WTC11 (cell line): ENCODE data around the gene TDRD15. TPM values are rescaled to one million over a fixed set of nuclear protein-coding genes. Genes with fewer than 3 reads are reported as not detected.
A peak's percentile ranks its signal among the peaks of the same experiment; 100 is the strongest.

ENCODE experiments used
- ATAC-seq: fragments of 200-7000 bp; cut with Tn5 transposase; 2 replicates; pipeline ENCODE4 v1.10.0; 2021; ENCODE audit warnings: mild to moderate bottlenecking, moderate library complexity
- CTCF ChIA-PET: fragments of 300-600 bp; sonication (Branson Sonifier 250); formaldehyde crosslinking; loops from one replicate; lab custom pipeline; 2021; ENCODE audit warnings: antibody characterized with exemption; lab: Charles Lee
- POLR2A ChIA-PET: fragments of 350-600 bp; sonication (Branson Sonifier 250); formaldehyde crosslinking; loops from one replicate; lab custom pipeline; 2021; ENCODE audit warnings: antibody characterized with exemption; lab: Charles Lee
- DNase-seq: peaks from one replicate; pipeline ENCODE4 v3.0.0; 2021; ENCODE audit warnings: low spot score
- H3K27ac Mint-ChIP-seq: 2 replicates; pipeline ENCODE4 v1.8.0; 2021; ENCODE audit warnings: mixed read lengths
- H3K27me3 Mint-ChIP-seq: 2 replicates; pipeline ENCODE4 v1.8.0; 2021; ENCODE audit warnings: low read depth, mild to moderate bottlenecking, moderate library complexity, mixed read lengths
- H3K36me3 Mint-ChIP-seq: 2 replicates; pipeline ENCODE4 v1.8.0; 2021; ENCODE audit warnings: mixed read lengths
- H3K4me1 Mint-ChIP-seq: 2 replicates; pipeline ENCODE4 v1.8.0; 2022; ENCODE audit warnings: mixed read lengths
- H3K4me3 Mint-ChIP-seq: 2 replicates; pipeline ENCODE4 v1.8.0; 2021; ENCODE audit warnings: mild to moderate bottlenecking, moderate library complexity, mixed read lengths
- H3K9me3 Mint-ChIP-seq: 2 replicates; pipeline ENCODE4 v1.8.0; 2021; ENCODE audit warnings: mixed read lengths
- ATF1 ChIP-seq: sonication (generic); formaldehyde crosslinking; IDR thresholded peaks from 2 replicates; pipeline ENCODE4 v1.8.1; 2023; ENCODE audit warnings: mild to moderate bottlenecking, moderate library complexity, missing genetic modification reagents
- CBFB ChIP-seq: sonication (generic); formaldehyde crosslinking; IDR thresholded peaks from 2 replicates; pipeline ENCODE4 v1.8.1; 2022; ENCODE audit warnings: mild to moderate bottlenecking, low read depth, missing genetic modification reagents
- CREB1 ChIP-seq: sonication (generic); formaldehyde crosslinking; IDR thresholded peaks from 2 replicates; pipeline ENCODE4 v1.8.0; 2023; ENCODE audit warnings: mild to moderate bottlenecking, missing genetic modification reagents
- EMX1 ChIP-seq: fragments of 250-450 bp; sonication (Bioruptor Pico); IDR thresholded peaks from 2 replicates; pipeline ENCODE4 v1.8.0; 2021; ENCODE audit warnings: mild to moderate bottlenecking
- GABPB1 ChIP-seq: sonication (generic); formaldehyde crosslinking; IDR thresholded peaks from 2 replicates; pipeline ENCODE4 v1.8.1; 2023; ENCODE audit warnings: mild to moderate bottlenecking, missing genetic modification reagents
- GTF2I ChIP-seq: fragments of 250-450 bp; sonication (Bioruptor Pico); conservative IDR thresholded peaks from 2 replicates; pipeline ENCODE4 v1.4.0; 2021; ENCODE audit warnings: mild to moderate bottlenecking
- HMGA2 ChIP-seq: fragments of 250-450 bp; sonication (Bioruptor Pico); IDR thresholded peaks from 2 replicates; pipeline ENCODE4 v1.4.0; 2021; ENCODE audit warnings: mild to moderate bottlenecking, moderate library complexity
- JAZF1 ChIP-seq: fragments of 250-450 bp; sonication (Bioruptor Pico); IDR thresholded peaks from 2 replicates; pipeline ENCODE4 v1.9.0; 2021; ENCODE audit warnings: moderate library complexity, mild to moderate bottlenecking, inconsistent platforms
- KAT7 ChIP-seq: sonication (generic); formaldehyde crosslinking; IDR thresholded peaks from 2 replicates; pipeline ENCODE4 v1.8.1; 2023; ENCODE audit warnings: missing genetic modification reagents, mild to moderate bottlenecking, borderline replicate concordance
- NFE2L1 ChIP-seq: sonication (generic); formaldehyde crosslinking; IDR thresholded peaks from 2 replicates; pipeline ENCODE4 v1.8.1; 2023; ENCODE audit warnings: missing genetic modification reagents
- NR2C2 ChIP-seq: sonication (generic); formaldehyde crosslinking; IDR thresholded peaks from 2 replicates; pipeline ENCODE4 v1.8.0; 2022; ENCODE audit warnings: mild to moderate bottlenecking, missing genetic modification reagents
- NR3C1 ChIP-seq: sonication (generic); formaldehyde crosslinking; conservative IDR thresholded peaks from 2 replicates; pipeline ENCODE4 v1.8.1; 2023; ENCODE audit warnings: low read depth, mild to moderate bottlenecking, missing genetic modification reagents
- RORB ChIP-seq: fragments of 250-450 bp; sonication (Bioruptor Pico); IDR thresholded peaks from 2 replicates; pipeline ENCODE4 v1.9.0; 2021; ENCODE audit warnings: mild to moderate bottlenecking
- SOX15 ChIP-seq: fragments of 250-450 bp; sonication (Bioruptor Pico); IDR thresholded peaks from 2 replicates; pipeline ENCODE4 v1.9.0; 2021; ENCODE audit warnings: mild to moderate bottlenecking
- SP1 ChIP-seq: sonication (generic); formaldehyde crosslinking; conservative IDR thresholded peaks from 2 replicates; pipeline ENCODE4 v1.8.1; 2022; ENCODE audit warnings: missing genetic modification reagents
- TCF7 ChIP-seq: sonication (generic); formaldehyde crosslinking; IDR thresholded peaks from 2 replicates; pipeline ENCODE4 v1.8.0; 2022; ENCODE audit warnings: mild to moderate bottlenecking, low read depth, missing genetic modification reagents, moderate library complexity
- ZNF219 ChIP-seq: sonication (generic); formaldehyde crosslinking; IDR thresholded peaks from 2 replicates; pipeline ENCODE4 v1.8.0; 2023; ENCODE audit warnings: missing genetic modification reagents, mild to moderate bottlenecking, borderline replicate concordance
- total RNA-seq: library from RNA; stranded (reverse); gene quantifications from 3 replicates; pipeline ENCODE4 v1.2.3, GENCODE V29; 2021
- TF ChIP-seq, protein P1 (sequence below): sonication (generic); formaldehyde crosslinking; IDR thresholded peaks from 2 replicates; pipeline ENCODE4 v1.8.0; 2022; ENCODE audit warnings: mild to moderate bottlenecking, missing genetic modification reagents
- TF ChIP-seq, protein P2 (sequence below): sonication (generic); formaldehyde crosslinking; IDR thresholded peaks from 2 replicates; pipeline ENCODE4 v1.8.1; 2023; ENCODE audit warnings: mild to moderate bottlenecking, missing genetic modification reagents
- TF ChIP-seq, protein P3 (sequence below): sonication (generic); formaldehyde crosslinking; IDR thresholded peaks from 2 replicates; pipeline ENCODE4 v1.8.1; 2022; ENCODE audit warnings: missing genetic modification reagents, borderline replicate concordance
- TF ChIP-seq, protein P4 (sequence below): sonication (generic); formaldehyde crosslinking; IDR thresholded peaks from 2 replicates; pipeline ENCODE4 v1.8.1; 2023; ENCODE audit warnings: mild to moderate bottlenecking, moderate library complexity, missing genetic modification reagents
- TF ChIP-seq, protein P5 (sequence below): sonication (generic); formaldehyde crosslinking; conservative IDR thresholded peaks from 2 replicates; pipeline ENCODE4 v1.8.1; 2022; ENCODE audit warnings: mild to moderate bottlenecking, missing genetic modification reagents

TDRD15 gene
- total RNA-seq, 1 experiment from 2014 or later = not detected

DNA sequence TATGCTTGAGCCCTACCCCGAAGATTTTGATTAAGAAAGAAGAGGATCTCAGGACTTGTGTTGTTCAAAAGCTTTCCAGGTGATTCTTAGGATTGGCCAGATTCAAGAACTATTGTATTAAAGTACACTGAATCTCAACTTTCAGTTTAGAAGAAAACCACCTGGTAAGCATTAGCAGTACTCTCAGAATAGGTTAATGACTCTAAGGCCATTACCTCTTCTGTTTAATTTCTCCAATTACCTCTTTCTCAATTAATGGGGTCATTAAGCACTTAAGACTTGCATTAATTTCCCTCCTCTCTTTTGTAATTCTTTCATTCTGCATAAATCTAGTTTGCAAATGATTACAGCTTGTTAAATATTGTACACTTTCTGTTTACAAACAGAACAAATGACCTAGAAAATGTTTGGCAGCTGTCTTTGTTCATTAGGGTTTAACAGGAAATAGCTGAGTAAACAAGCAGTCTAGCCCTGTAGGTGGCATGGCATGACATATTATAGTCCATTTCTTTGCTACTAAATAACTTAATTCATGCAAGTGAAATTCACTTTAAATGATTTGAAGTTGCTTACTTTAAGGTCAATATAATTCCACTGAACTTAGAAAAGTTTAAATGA, 20.4 kb upstream of the TDRD15 start:
- ATAC-seq (0 out of 2 replicates have a peak, but pooled peaks have one; percentile 26), DNase-seq (no peak)
- no peaks in the 10 kb centered on the region for H3K36me3 Mint-ChIP-seq
- peaks cover 23% of the 10 kb centered on the region for H3K4me1 Mint-ChIP-seq
- no peaks in the 10 kb centered on the region; the same call in 1 of the 2 replicates for H3K27me3 Mint-ChIP-seq
- no peaks in the 10 kb centered on the region for H3K9me3 Mint-ChIP-seq
- peak overlapping the region; percentile 62; the same call in 1 of the 2 replicates for H3K27ac Mint-ChIP-seq
- CTCF ChIA-PET = interaction anchor here (1.0 kb wide), 1 partner anchor 442 kb away, joined by 4 read pairs; no protein-coding TSS in a partner anchor
- TF ChIP-seq, protein P1, sequence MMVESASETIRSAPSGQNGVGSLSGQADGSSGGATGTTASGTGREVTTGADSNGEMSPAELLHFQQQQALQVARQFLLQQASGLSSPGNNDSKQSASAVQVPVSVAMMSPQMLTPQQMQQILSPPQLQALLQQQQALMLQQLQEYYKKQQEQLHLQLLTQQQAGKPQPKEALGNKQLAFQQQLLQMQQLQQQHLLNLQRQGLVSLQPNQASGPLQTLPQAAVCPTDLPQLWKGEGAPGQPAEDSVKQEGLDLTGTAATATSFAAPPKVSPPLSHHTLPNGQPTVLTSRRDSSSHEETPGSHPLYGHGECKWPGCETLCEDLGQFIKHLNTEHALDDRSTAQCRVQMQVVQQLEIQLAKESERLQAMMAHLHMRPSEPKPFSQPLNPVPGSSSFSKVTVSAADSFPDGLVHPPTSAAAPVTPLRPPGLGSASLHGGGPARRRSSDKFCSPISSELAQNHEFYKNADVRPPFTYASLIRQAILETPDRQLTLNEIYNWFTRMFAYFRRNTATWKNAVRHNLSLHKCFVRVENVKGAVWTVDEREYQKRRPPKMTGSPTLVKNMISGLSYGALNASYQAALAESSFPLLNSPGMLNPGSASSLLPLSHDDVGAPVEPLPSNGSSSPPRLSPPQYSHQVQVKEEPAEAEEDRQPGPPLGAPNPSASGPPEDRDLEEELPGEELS = no peak
- TF ChIP-seq JAZF1 (CRISPR knock-in tag) = no peak
- TF ChIP-seq TCF7 = no peak
- H3K4me3 Mint-ChIP-seq = no peak overlapping the region
- POLR2A ChIA-PET = no interaction called here

DNA sequence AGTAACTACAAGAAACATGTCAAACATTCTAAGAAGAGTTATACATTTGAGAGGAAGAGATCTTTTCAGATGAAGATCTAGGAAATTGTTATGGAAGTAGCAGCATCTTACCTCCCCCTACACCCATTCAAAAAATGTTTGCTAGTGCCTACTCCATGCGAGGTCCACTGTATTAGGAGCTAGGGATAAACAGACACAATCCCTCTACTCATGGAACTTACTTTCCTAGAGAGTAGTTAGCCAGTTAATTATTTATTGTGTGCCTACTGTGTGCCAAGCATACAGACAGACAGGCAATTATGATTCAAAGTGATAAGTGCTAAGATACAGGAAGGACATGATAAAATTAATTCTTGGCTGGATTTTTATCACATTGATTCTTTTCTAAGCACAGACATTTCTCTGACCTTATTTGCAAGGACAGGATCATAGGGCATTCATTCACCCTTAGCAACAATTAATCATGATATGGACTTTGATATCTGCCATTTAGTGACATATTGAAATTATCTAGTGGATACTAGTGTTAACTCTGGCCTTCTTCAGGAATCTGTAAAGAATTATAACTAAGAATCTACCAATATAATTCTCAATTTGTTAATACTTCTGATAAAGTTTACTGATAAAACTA, 19.6 kb upstream of the TDRD15 start:
- DNase-seq (no peak), ATAC-seq (peak; percentile 56)
- TF ChIP-seq HMGA2 = no peak
- no peak for TF ChIP-seq GABPB1 (CRISPR knock-in tag)
- TF ChIP-seq SOX15 = no peak
- TF ChIP-seq SP1 (CRISPR knock-in tag) = no peak
- TF ChIP-seq TCF7 = no peak
- TF ChIP-seq, protein P2, sequence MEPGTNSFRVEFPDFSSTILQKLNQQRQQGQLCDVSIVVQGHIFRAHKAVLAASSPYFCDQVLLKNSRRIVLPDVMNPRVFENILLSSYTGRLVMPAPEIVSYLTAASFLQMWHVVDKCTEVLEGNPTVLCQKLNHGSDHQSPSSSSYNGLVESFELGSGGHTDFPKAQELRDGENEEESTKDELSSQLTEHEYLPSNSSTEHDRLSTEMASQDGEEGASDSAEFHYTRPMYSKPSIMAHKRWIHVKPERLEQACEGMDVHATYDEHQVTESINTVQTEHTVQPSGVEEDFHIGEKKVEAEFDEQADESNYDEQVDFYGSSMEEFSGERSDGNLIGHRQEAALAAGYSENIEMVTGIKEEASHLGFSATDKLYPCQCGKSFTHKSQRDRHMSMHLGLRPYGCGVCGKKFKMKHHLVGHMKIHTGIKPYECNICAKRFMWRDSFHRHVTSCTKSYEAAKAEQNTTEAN (CRISPR knock-in tag) = no peak
- TF ChIP-seq ZNF219 (CRISPR knock-in tag) = no peak
- TF ChIP-seq NR3C1 = no peak
- TF ChIP-seq, protein P3, sequence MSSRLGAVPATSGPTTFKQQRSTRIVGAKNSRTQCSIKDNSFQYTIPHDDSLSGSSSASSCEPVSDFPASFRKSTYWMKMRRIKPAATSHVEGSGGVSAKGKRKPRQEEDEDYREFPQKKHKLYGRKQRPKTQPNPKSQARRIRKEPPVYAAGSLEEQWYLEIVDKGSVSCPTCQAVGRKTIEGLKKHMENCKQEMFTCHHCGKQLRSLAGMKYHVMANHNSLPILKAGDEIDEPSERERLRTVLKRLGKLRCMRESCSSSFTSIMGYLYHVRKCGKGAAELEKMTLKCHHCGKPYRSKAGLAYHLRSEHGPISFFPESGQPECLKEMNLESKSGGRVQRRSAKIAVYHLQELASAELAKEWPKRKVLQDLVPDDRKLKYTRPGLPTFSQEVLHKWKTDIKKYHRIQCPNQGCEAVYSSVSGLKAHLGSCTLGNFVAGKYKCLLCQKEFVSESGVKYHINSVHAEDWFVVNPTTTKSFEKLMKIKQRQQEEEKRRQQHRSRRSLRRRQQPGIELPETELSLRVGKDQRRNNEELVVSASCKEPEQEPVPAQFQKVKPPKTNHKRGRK = no peak
- TF ChIP-seq, protein P4, sequence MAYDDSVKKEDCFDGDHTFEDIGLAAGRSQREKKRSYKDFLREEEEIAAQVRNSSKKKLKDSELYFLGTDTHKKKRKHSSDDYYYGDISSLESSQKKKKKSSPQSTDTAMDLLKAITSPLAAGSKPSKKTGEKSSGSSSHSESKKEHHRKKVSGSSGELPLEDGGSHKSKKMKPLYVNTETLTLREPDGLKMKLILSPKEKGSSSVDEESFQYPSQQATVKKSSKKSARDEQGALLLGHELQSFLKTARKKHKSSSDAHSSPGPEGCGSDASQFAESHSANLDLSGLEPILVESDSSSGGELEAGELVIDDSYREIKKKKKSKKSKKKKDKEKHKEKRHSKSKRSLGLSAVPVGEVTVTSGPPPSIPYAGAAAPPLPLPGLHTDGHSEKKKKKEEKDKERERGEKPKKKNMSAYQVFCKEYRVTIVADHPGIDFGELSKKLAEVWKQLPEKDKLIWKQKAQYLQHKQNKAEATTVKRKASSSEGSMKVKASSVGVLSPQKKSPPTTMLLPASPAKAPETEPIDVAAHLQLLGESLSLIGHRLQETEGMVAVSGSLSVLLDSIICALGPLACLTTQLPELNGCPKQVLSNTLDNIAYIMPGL (CRISPR knock-in tag) = no peak
- no peak for TF ChIP-seq CBFB
- no peak for TF ChIP-seq KAT7 (CRISPR knock-in tag)
- no peak for TF ChIP-seq GTF2I
- no peak for TF ChIP-seq ATF1 (CRISPR knock-in tag)
- TF ChIP-seq, protein P5, sequence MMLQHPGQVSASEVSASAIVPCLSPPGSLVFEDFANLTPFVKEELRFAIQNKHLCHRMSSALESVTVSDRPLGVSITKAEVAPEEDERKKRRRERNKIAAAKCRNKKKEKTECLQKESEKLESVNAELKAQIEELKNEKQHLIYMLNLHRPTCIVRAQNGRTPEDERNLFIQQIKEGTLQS (CRISPR knock-in tag) = no peak
- TF ChIP-seq CREB1 (CRISPR knock-in tag) = no peak
- no peak for TF ChIP-seq RORB (CRISPR knock-in tag)
- no peak for TF ChIP-seq NFE2L1
- no peak for TF ChIP-seq NR2C2 (CRISPR knock-in tag)
- TF ChIP-seq EMX1 (CRISPR knock-in tag) = no peak
- ChIA-PET POLR2A (no interaction called here), CTCF (no interaction called here)
- no peaks in the 10 kb centered on the region; the same call in 1 of the 2 replicates for H3K27me3 Mint-ChIP-seq
- no peak overlapping the region for H3K27ac Mint-ChIP-seq
- no peak overlapping the region for H3K4me3 Mint-ChIP-seq
- no peaks in the 10 kb centered on the region for H3K9me3 Mint-ChIP-seq
- peaks cover 22% of the 10 kb centered on the region for H3K4me1 Mint-ChIP-seq
- H3K36me3 Mint-ChIP-seq = no peaks in the 10 kb centered on the region
